Peyer's patch (tissue), 4 donors: ENCODE measurements around the gene WSB2.

Experiments used
- POLR2A ChIP-seq, 2 donors: fragments of 450-650 bp; IDR thresholded peaks; one replicate each; pipeline ENCODE4 v1.5.1; 2017; ENCODE audit warnings: antibody characterized with exemption in 2 of 2, mild to moderate bottlenecking in 2 of 2, moderate library complexity in 2 of 2
- TF ChIP-seq, protein P1 (sequence below), 6 experiments: fragments of 450-650 bp in 4 of 6; fragments of 200-600 bp in 2 of 6; sonication (generic) in 1 of 6; IDR thresholded peaks; one replicate each; pipeline ENCODE4 v1.5.1; 2017 to 2019; ENCODE audit warnings: antibody characterized with exemption in 6 of 6, mild to moderate bottlenecking in 3 of 6, moderate library complexity in 1 of 6

DNA sequence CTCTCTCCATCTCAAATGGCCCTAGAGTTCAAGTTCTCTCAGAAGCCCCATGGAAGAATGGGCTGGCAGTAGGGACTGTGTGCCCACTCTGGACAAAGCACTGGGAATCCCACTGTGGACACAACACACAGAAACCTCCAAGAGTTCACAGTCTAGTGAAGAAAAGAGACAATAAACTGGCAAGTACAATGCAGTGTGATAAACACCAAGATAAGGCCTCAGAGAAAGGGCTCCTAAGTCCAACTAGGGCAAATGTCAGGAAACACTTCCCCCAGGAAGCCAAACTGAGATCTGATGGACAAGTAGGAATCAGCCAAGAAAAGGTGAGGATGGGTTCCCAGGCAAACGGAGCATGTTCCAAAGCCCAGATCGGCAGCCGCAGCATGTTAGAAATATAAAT, 37.4 kb upstream of the WSB2 start:
- TF ChIP-seq, protein P1, sequence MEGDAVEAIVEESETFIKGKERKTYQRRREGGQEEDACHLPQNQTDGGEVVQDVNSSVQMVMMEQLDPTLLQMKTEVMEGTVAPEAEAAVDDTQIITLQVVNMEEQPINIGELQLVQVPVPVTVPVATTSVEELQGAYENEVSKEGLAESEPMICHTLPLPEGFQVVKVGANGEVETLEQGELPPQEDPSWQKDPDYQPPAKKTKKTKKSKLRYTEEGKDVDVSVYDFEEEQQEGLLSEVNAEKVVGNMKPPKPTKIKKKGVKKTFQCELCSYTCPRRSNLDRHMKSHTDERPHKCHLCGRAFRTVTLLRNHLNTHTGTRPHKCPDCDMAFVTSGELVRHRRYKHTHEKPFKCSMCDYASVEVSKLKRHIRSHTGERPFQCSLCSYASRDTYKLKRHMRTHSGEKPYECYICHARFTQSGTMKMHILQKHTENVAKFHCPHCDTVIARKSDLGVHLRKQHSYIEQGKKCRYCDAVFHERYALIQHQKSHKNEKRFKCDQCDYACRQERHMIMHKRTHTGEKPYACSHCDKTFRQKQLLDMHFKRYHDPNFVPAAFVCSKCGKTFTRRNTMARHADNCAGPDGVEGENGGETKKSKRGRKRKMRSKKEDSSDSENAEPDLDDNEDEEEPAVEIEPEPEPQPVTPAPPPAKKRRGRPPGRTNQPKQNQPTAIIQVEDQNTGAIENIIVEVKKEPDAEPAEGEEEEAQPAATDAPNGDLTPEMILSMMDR (IDR thresholded peaks at IDR 0.05), result no peak
- TF ChIP-seq POLR2A (IDR thresholded peaks at IDR 0.05), result peak in 1 of 2 donors; percentile 5
